GM12891 (cell line): Measurements from ENCODE around the gene CFAP77.

Experiments
- POLR2A ChIP-seq: IDR thresholded peaks from 2 replicates; pipeline ENCODE4 v1.6.1; 2011; ENCODE audit warnings: low read depth, low read length, control low read depth
- POLR2AphosphoS5 ChIP-seq: IDR thresholded peaks from 2 replicates; pipeline ENCODE4 v1.6.1; 2011; ENCODE audit warnings: low read depth, low read length, control low read depth
- TAF1 ChIP-seq: IDR thresholded peaks from 2 replicates; pipeline ENCODE4 v1.6.1; 2011; ENCODE audit warnings: low read depth, low read length, control low read depth

DNA sequence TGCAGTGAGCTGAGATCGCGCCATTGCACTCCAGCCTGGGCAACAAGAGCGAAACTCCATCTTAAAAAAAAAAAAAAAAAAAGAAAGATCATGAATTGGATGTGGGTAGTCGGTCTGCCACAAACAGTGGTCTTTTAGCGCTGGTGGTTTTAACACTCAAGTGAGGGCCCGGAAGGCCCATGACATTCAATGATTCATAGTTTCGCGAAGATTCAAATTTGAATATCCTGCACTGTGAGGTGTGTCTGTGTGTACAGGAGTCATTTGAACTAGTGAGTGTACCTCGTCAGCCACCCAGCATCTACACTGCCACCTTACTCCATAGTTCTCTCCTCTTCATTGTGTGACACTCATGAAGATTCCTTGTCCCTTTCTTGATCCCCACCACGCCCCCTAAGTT lies 41.3 kb downstream of the CFAP77 start:
- TF ChIP-seq POLR2AphosphoS5 (no peak), POLR2A (no peak), TAF1 (no peak)
